GM23338 (cell line): ENCODE data around the gene SCYGR6. TPM values are rescaled to one million over a fixed set of nuclear protein-coding genes. Genes with fewer than 3 reads are reported as not detected.

Experiments used
- polyA plus RNA-seq: library from polyadenylated mRNA; unstranded; fragments of >200 nt; fragmentation: Nextera tagmentation; extraction: Ambion mirVana; gene quantifications from 2 replicates; pipeline ENCODE4 v1.2.1, GENCODE V29; 2016
- small RNA-seq: library from RNA; depleted of rRNA; stranded (forward); fragments of <200 nt; gene quantifications from one replicate; pipeline ENCODE3, GENCODE V24; 2014; ENCODE audit warnings: low replicate concordance
- total RNA-seq: library from RNA; depleted of rRNA; stranded (reverse); fragments of >200 nt; shearing (Covaris generic); gene quantifications from 2 replicates; pipeline ENCODE4 v1.2.3, GENCODE V29; 2014; rRNA removed

The SCYGR6 gene
- total and polyA plus RNA-seq, 2 experiments from 2014 or later, result not detected

Small RNA genes within 50 kb of the gene (small RNA-seq; reads per million reads assigned to genes)
- gene RNA5SP121, result not detected

Other genes starting within 250 kb of the SCYGR6 start
- gene SCYGR2, start 125.9 kb downstream of the SCYGR6 start, total RNA-seq, result not detected in 2 replicates
- gene SCYGR2, start 125.9 kb downstream of the SCYGR6 start, polyA plus RNA-seq, result not detected in 2 replicates
- not detected in 2 replicates for gene SCYGR3, start 109.9 kb downstream of the SCYGR6 start, total RNA-seq
- not detected in 2 replicates for gene SCYGR3, start 109.9 kb downstream of the SCYGR6 start, polyA plus RNA-seq
- not detected in 2 replicates for gene SCYGR4, start 107.3 kb downstream of the SCYGR6 start, total RNA-seq
- gene SCYGR4, start 107.3 kb downstream of the SCYGR6 start, polyA plus RNA-seq, result not detected in 2 replicates
- not detected in 2 replicates for gene SCYGR5, start 58.0 kb downstream of the SCYGR6 start, total RNA-seq
- gene SCYGR5, start 58.0 kb downstream of the SCYGR6 start, polyA plus RNA-seq, result not detected in 2 replicates
- gene SLC19A3, start 6.7 kb downstream of the SCYGR6 start, total RNA-seq, result 9.1 and 12.0 TPM in 2 replicates
- 3.5 and 4.2 TPM in 2 replicates for gene SLC19A3, start 6.7 kb downstream of the SCYGR6 start, polyA plus RNA-seq
- not detected in 2 replicates for gene SCYGR7, start 3.6 kb upstream of the SCYGR6 start, total RNA-seq
- not detected in 2 replicates for gene SCYGR7, start 3.6 kb upstream of the SCYGR6 start, polyA plus RNA-seq
- not detected in 2 replicates for gene SCYGR8, start 21.1 kb upstream of the SCYGR6 start, total RNA-seq
- gene SCYGR8, start 21.1 kb upstream of the SCYGR6 start, polyA plus RNA-seq, result not detected in 2 replicates
- not detected in 2 replicates for gene CCL20, start 89.1 kb upstream of the SCYGR6 start, total RNA-seq
- not detected in 2 replicates for gene CCL20, start 89.1 kb upstream of the SCYGR6 start, polyA plus RNA-seq
- 0.47 and 2.0 TPM in 2 replicates for gene DAW1, start 146.9 kb upstream of the SCYGR6 start, total RNA-seq
- gene DAW1, start 146.9 kb upstream of the SCYGR6 start, polyA plus RNA-seq, result 0.71 and 0.87 TPM in 2 replicates